ENCODE data around the gene CGRRF1. TPM values are rescaled to one million over a fixed set of nuclear protein-coding genes. Genes with fewer than 3 reads are reported as not detected.

CGRRF1 gene
- total RNA-seq, 1 experiment from 2014 or later: 10.4 TPM

DNA sequence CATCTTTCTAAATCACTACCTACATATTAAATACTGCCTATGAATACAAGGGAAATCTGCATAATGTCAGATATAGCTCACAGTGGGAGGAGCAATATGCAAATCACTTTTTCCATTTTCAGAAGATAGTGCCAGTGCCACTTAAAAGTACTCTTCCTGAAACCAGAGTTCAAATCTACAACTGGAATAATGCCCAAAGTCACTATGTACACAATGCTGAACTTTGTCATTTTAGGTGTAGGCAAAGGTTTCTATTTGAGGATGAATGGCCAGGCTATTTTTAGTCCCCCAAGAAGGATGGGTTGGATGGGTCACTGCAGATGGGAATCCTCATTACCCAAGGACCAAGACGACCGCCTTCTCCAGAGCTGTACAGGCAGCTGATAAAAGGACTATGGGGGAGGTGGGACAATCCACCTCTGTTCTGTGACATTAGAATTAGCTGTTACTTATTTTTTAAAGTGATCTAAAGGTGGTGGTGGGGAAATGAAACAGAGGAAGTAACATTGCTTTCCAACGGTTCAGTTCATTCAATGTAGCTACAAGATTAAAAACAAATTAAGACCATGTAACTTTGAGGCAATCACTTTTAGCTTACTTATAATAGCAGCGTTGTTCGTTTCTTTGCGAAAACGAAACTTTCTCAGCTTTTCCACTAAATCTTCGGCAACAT is 26.5 kb upstream of the CGRRF1 start:
- Histone ChIP-seq H3K27me3 (no peaks in the 10 kb centered on the region), H3K36me3 (peaks cover 34% of the 10 kb centered on the region), H3K9me3 (replicated peaks) (no peaks in the 10 kb centered on the region), H3K4me1 (no peaks in the 10 kb centered on the region; the same call in 1 of the 2 replicates), H3K4me3 (no peak overlapping the region), H3K27ac (no peak overlapping the region)
- no peak for DNase-seq

GRCh38 chr14:54483846-54484245 is 25.9 kb upstream of the CGRRF1 start:
- no peaks in the 10 kb centered on the region for H3K9me3 ChIP-seq (replicated peaks)
- peaks cover 30% of the 10 kb centered on the region for H3K36me3 ChIP-seq
- no peak overlapping the region for H3K4me3 ChIP-seq
- H3K27me3 ChIP-seq: no peaks in the 10 kb centered on the region
- H3K4me1 ChIP-seq: no peaks in the 10 kb centered on the region; the same call in 1 of the 2 replicates
- no peak overlapping the region for H3K27ac ChIP-seq
- DNase-seq: no peak

DNA sequence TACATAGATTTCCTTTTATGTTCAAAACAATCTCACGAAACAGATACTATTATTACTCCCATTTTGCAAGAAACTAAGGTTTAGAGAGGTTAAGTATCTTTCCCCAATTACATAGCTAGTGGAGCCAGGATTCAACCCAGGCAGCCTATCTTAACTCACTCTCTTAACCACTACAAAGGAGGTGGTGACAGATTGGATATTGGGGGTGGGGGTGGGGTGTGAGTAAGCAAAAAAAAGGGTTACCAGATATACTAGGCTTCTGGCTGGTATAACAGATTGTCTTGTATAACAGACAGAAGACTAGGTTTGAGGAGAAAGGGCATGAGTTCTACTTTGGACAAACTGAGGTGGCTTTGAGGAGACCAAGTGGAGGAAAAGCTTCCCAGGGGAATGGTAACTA is 23.0 kb upstream of the CGRRF1 start:
- no peak for DNase-seq
- Histone ChIP-seq H3K27me3 (no peaks in the 10 kb centered on the region), H3K27ac (no peak overlapping the region), H3K4me1 (peaks cover 5% of the 10 kb centered on the region), H3K4me3 (no peak overlapping the region), H3K9me3 (replicated peaks) (no peaks in the 10 kb centered on the region), H3K36me3 (peaks cover 8% of the 10 kb centered on the region; the same call in 1 of the 2 replicates)

- Histone ChIP-seq H3K9me3 (replicated peaks) (no peaks in the 10 kb centered on the region), H3K4me1 (peaks cover 5% of the 10 kb centered on the region), H3K36me3 (peaks cover 3% of the 10 kb centered on the region; the same call in 1 of the 2 replicates), H3K27ac (peak overlapping the region; percentile 82), H3K27me3 (no peaks in the 10 kb centered on the region), H3K4me3 (peak overlapping the region; percentile 71)
- peak in 1 of 2 experiments; percentile 39 for DNase-seq
Observed at GRCh38 chr14:54487771-54488170, 21.9 kb upstream of the CGRRF1 start.

GRCh38 chr14:54488318-54488645 is 21.4 kb upstream of the CGRRF1 start:
- Histone ChIP-seq H3K27me3 (no peaks in the 10 kb centered on the region), H3K27ac (peak overlapping the region; percentile 82), H3K36me3 (no peaks in the 10 kb centered on the region), H3K4me3 (peak overlapping the region; percentile 71), H3K4me1 (peaks cover 5% of the 10 kb centered on the region), H3K9me3 (replicated peaks) (no peaks in the 10 kb centered on the region)
- DNase-seq: no peak

DNA sequence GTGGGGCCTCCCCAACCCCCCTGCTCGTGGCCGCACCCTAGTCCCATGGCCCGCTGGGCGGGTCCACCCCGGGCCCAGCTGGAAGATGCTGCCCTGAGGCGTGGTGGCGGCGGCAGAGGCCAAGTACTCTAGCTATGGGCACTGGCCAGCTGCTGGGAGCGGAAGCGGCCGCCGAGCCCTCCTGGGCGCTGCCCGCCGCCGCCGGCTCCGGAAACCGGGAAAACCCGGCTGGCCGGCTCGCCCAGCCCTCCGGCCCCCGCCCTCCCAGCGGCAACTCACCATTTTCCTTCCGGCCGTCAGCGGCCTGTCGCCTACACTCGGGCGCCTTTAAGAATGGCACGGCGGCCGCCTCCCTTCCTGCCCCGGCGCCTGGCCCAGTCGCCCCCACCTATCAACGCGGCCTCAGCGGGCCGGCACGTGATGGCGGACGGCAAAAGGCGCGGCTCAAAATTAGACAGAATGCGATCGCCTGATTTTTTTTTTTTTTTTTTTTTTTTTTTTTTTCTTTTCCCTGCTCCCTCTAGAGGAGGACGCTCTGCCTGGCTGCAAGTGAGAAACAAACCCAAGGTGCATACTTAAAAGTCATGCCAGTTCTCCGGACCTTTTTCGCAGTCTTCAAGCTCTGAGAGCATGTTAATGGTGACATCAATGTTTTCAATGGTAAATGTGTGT is 20.9 kb upstream of the CGRRF1 start, which contains the start of gene GMFB:
GMFB (minus strand) TSS at position 335 of the 672 bp plus-strand sequence; CDS start at position 282, 53 bp downstream.
- Histone ChIP-seq H3K4me3 (peak within 1 kb of the TSS; percentile 71), H3K27me3 (no peaks in the 10 kb centered on the region), H3K9me3 (replicated peaks) (no peaks in the 10 kb centered on the region), H3K4me1 (peaks cover 5% of the 10 kb centered on the region), H3K27ac (peak within 1 kb of the TSS; percentile 82), H3K36me3 (no peaks in the 10 kb centered on the region)
- peak; percentile 87 to 88 for DNase-seq

GRCh38 chr14:54489318-54489683 is 20.4 kb upstream of the CGRRF1 start:
- no peak for DNase-seq

DNA sequence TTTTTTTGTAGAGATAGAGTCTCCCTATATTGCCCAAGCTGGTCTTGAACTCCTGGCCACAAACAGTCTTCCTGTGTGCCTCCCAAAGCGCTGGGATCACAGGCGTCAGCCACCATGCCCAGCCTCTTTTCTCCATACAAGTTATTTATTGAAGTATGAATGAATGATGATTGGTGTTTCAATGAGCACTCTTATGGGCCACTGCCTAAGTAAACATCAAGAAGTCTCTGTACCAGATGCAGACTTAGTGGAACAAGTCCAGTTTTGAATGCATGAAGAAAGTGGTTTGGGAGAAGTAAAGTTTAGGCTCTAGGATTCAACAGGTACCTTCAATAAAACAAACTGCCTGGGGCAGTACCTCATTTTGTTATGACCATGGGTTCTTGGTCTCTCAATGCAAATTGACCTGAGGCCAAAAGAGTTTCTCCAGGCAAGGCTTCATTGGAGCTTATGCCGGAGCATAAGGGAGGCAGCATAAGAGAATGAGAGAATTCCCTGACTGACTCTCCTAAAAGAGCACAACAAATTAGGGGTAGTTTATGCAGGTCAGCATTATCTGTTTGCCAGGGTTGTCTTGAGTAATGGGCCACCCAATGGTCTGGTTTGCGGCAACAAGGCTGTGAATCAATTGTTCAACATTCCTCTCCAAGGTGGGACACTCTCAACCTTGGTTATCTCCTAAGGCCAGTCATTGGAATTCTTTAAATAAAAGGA is 19.8 kb upstream of the CGRRF1 start:
- no peak for DNase-seq
- peak overlapping the region; percentile 71 for H3K4me3 ChIP-seq
- no peaks in the 10 kb centered on the region for H3K9me3 ChIP-seq (replicated peaks)
- H3K27ac ChIP-seq: peak overlapping the region; percentile 82; the same call in 1 of the 2 replicates
- no peaks in the 10 kb centered on the region for H3K36me3 ChIP-seq
- H3K27me3 ChIP-seq: no peaks in the 10 kb centered on the region
- peaks cover 5% of the 10 kb centered on the region for H3K4me1 ChIP-seq

More at GRCh38 chr14:54489318-54489683, 20.4 kb upstream of the CGRRF1 start:
- Histone ChIP-seq H3K4me1 (peaks cover 5% of the 10 kb centered on the region), H3K9me3 (replicated peaks) (no peaks in the 10 kb centered on the region), H3K27ac (peak overlapping the region; percentile 82), H3K4me3 (peak overlapping the region; percentile 71), H3K27me3 (no peaks in the 10 kb centered on the region), H3K36me3 (no peaks in the 10 kb centered on the region)

DNA sequence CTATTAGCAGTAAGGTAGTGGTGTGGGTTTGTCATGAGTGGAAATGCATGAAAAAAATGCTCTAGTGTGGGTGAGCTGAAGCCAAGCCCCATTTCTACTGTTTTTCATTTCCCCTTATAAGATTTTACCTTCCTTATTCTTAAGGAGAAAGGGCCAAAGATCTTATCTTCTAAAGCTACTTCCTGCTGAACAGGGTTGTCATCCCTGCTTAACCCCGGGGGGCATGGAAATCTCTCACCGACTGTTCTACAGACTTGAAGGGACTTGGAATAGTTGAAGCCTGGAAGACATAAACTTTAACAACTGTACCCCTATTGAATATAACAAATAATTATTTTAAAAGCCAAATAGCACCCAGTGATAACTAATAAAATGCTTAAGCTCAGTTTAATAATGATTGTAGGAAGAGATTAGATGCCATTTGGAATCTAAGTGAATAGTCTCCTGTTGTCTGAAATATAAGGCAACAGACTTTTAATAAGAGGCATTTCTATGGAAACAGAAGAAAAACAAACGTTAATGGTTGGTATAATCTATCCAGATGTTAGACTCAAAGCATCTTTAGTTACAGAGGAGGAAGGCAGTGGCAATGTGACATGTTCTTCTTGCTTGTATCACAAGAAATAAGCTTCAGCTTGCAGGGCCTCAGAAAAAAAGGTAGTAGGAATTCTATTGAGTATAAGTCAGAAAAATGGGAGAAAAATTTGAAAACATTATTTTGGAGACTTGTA is 19.1 kb upstream of the CGRRF1 start:
- Histone ChIP-seq H3K27me3 (no peaks in the 10 kb centered on the region), H3K27ac (no peak overlapping the region), H3K36me3 (no peaks in the 10 kb centered on the region), H3K4me1 (peaks cover 5% of the 10 kb centered on the region), H3K4me3 (no peak overlapping the region), H3K9me3 (replicated peaks) (no peaks in the 10 kb centered on the region)
- no peak for DNase-seq

GRCh38 chr14:54493293-54493692 is 16.4 kb upstream of the CGRRF1 start:
- Histone ChIP-seq H3K27me3 (no peaks in the 10 kb centered on the region), H3K4me1 (peaks cover 5% of the 10 kb centered on the region), H3K9me3 (replicated peaks) (no peaks in the 10 kb centered on the region), H3K4me3 (peak overlapping the region; percentile 40), H3K36me3 (no peaks in the 10 kb centered on the region), H3K27ac (no peak overlapping the region)
- DNase-seq: peak; percentile 28 to 49

- Histone ChIP-seq H3K27ac (no peak overlapping the region), H3K36me3 (no peaks in the 10 kb centered on the region)
- no peak for DNase-seq
Observed at GRCh38 chr14:54497224-54497623, 12.5 kb upstream of the CGRRF1 start.

DNA sequence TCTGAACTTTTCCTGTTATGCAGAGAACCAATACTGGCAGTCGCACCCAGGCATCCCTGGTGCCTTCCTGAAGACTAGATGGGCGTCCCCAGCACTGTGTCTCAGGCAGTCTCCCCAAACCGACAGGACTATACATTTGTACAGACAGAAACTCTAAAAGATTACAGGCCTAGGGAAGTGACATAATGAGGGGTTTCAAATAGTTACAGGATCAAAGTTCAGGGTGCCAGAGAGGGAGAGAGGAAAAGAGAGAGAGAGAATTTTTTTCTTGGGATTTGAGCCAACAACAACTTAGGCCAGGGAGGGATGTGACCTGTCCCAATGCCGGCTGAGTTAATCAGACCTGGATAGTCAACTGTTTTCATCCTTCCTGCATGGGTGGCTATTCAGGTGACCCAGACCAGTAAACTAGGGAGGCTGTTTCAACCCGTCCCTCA is 11.6 kb upstream of the CGRRF1 start:
- Histone ChIP-seq H3K27me3 (no peaks in the 10 kb centered on the region), H3K9me3 (replicated peaks) (no peaks in the 10 kb centered on the region; the same call in 1 of the 2 replicates), H3K4me3 (no peak overlapping the region), H3K27ac (no peak overlapping the region), H3K36me3 (no peaks in the 10 kb centered on the region), H3K4me1 (no peaks in the 10 kb centered on the region)
- DNase-seq: no peak

More at GRCh38 chr14:54497224-54497623, 12.5 kb upstream of the CGRRF1 start:
- Histone ChIP-seq H3K9me3 (replicated peaks) (no peaks in the 10 kb centered on the region; the same call in 1 of the 2 replicates), H3K4me1 (no peaks in the 10 kb centered on the region), H3K27me3 (no peaks in the 10 kb centered on the region), H3K4me3 (no peak overlapping the region)

DNA sequence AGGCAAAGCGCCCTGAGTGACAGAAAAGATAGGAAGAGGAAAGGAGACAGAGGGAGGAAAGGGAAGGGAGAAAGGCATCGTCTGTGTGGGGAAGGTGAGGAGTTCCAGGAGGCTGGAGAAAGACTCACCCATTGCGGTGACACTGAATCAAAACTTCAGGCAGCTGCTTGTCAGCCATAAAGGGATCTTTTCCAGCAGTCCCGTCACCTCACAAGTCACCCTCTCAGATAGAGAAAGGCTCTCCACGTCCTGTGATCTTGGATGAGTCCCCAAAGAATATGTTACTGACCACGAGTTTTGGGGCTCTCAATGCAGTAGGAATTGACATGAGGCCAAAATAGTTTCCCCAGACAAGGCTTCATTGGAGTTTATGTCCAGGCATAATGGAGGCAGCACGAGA is 11.1 kb upstream of the CGRRF1 start:
- no peak for DNase-seq
- H3K27me3 ChIP-seq: no peaks in the 10 kb centered on the region
- H3K9me3 ChIP-seq (replicated peaks): no peaks in the 10 kb centered on the region; the same call in 1 of the 2 replicates
- H3K4me1 ChIP-seq: no peaks in the 10 kb centered on the region
- H3K36me3 ChIP-seq: no peaks in the 10 kb centered on the region
- no peak overlapping the region for H3K27ac ChIP-seq
- no peak overlapping the region for H3K4me3 ChIP-seq

DNA sequence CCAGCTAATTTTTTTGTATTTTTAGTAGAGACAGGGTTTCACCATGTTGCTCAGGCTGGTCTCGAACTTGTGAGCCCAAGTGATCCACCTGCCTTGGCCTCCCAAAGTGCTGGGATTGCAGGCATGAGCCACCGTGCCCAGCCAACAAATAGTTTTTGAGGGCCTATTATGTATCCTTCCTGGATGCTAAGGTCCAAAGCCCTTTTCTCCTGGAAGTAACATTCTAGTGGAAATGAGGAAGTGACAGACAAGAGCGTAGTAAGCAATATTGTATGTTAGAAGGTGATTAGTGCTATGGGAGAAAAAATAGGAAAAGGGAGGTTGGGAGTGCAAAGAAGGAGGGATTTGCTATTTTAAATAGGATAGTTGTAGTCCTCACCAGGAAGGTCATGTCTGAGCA is 9.0 kb upstream of the CGRRF1 start:
- no peak for DNase-seq
- no peaks in the 10 kb centered on the region; the same call in 1 of the 2 replicates for H3K9me3 ChIP-seq (replicated peaks)
- H3K4me1 ChIP-seq: no peaks in the 10 kb centered on the region
- H3K4me3 ChIP-seq: no peak overlapping the region
- no peaks in the 10 kb centered on the region for H3K36me3 ChIP-seq
- H3K27me3 ChIP-seq: no peaks in the 10 kb centered on the region
- no peak overlapping the region for H3K27ac ChIP-seq

Data from SJCRH30 (cell line).